GM18909 (cell line): ENCODE results near the gene KIAA0753.

Experiments used
- ATAC-seq: cut with Tn5 transposase; IDR thresholded peaks from one replicate; pipeline ENCODE4 v1.9.1; 2021; ENCODE audit warnings: mild to moderate bottlenecking; ENCODE audit not compliant: unreplicated experiment, poor library complexity

KIAA0753 gene

GRCh38 chr17:6530324-6530920 is 110.1 kb downstream of the KIAA0753 start:
- ATAC-seq: no peak

GRCh38 chr17:6528557-6528956 is 112.0 kb downstream of the KIAA0753 start:
- ATAC-seq: no peak
